ENCODE data around the gene IL3. TPM values are rescaled to one million over a fixed set of nuclear protein-coding genes. Genes with fewer than 3 reads are reported as not detected.

The IL3 gene
- total RNA-seq, 3 donors from 2014 or later (not counting 1 experiment from before 2014, with no cell fraction given) = not detected

DNA sequence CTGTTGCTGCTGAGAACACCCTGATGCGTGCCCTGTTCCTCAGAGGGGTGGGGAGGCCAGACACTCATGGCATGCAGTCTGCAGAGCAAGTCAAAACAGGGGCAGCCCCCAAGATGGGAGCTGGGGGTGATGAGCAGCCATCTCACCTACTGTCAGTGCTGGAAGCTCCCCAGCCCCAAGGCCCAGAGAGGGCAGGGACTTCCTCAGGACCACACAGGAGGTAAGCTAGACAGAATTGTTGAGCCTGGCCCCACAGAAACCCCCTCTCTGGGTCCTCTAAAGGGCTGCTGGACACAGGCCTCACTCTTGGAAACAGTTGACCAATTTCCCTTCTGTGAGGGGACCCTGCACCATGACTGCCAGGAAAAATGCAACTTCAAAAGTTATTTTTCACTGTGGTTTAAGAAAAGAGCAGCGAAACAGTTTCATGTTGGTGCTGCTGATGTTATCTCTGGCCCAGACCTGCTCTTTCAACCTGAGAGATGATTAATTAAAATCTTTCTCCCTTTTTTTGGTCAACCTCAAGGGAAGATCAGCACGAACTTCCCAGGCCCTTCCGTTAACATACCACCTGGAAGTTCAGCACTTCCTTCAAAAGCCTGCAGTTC, 22.7 kb downstream of the IL3 start:
- intact Hi-C loops (cut with micrococcal nuclease) = no loop called here
- ATAC-seq (no peak), DNase-seq (no peak)
- no peaks in the 10 kb centered on the region for H3K9me3 ChIP-seq (ENCODE audit: control insufficient read depth, insufficient read depth, low read length)
- WGBS (ENCODE audit: insufficient coverage) = 62% methylated on average over 2 of the region's 4 CpGs
- no peaks in the 10 kb centered on the region for H3K27me3 ChIP-seq (ENCODE audit: control insufficient read depth, insufficient read depth, low read length)
- Mint-ChIP-seq H3K4me3 (no peak overlapping the region), H3K9me3 (no peaks in the 10 kb centered on the region), H3K27ac (no peak overlapping the region), H3K36me3 (no peaks in the 10 kb centered on the region), H3K27me3 (ENCODE audit: low read depth in 2 of 2) (no peaks in the 10 kb centered on the region), H3K4me1 (peaks cover 7 to 9% of the 10 kb centered on the region in 2 donors)
- no peak overlapping the region for H3K4me3 ChIP-seq (ENCODE audit: low read length)
- no peaks in the 10 kb centered on the region for H3K36me3 ChIP-seq (ENCODE audit: control insufficient read depth, insufficient read depth, low read length)
- H3K4me1 ChIP-seq (ENCODE audit: control insufficient read depth, insufficient read depth, low read length) = peaks cover 9% of the 10 kb centered on the region
- no peak overlapping the region for H3K27ac ChIP-seq (ENCODE audit: low read length)
- TF ChIP-seq, protein P1, sequence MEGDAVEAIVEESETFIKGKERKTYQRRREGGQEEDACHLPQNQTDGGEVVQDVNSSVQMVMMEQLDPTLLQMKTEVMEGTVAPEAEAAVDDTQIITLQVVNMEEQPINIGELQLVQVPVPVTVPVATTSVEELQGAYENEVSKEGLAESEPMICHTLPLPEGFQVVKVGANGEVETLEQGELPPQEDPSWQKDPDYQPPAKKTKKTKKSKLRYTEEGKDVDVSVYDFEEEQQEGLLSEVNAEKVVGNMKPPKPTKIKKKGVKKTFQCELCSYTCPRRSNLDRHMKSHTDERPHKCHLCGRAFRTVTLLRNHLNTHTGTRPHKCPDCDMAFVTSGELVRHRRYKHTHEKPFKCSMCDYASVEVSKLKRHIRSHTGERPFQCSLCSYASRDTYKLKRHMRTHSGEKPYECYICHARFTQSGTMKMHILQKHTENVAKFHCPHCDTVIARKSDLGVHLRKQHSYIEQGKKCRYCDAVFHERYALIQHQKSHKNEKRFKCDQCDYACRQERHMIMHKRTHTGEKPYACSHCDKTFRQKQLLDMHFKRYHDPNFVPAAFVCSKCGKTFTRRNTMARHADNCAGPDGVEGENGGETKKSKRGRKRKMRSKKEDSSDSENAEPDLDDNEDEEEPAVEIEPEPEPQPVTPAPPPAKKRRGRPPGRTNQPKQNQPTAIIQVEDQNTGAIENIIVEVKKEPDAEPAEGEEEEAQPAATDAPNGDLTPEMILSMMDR (IDR thresholded peaks at IDR 0.05) = no peak

DNA sequence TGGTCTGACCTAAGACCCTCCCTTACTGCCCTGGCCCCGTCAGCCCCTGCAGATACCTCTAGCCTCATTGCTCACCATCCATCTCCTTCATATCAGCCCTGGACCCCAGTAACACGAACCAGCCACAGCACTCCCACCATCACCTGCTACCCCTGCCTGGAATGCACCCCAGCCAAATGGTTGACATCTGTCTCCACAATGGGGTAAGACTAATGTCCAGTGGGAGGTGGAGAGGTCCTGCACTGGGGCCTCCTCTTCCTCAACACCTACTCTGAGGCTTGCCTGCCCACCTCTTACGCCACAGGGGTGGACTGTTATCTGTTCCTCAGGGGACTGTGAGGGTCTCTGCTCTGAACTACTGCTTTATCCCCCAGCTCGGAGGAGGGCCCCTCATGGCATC, 25.2 kb downstream of the IL3 start:
- ATAC-seq (no peak), DNase-seq (no peak)
- 98% methylated on average over 4 of the region's 4 CpGs for WGBS (ENCODE audit: insufficient coverage)
- Histone ChIP-seq H3K36me3 (ENCODE audit: control insufficient read depth, insufficient read depth, low read length) (no peaks in the 10 kb centered on the region), H3K27me3 (ENCODE audit: control insufficient read depth, insufficient read depth, low read length) (no peaks in the 10 kb centered on the region), H3K4me3 (ENCODE audit: low read length) (no peak overlapping the region), H3K27ac (ENCODE audit: low read length) (no peak overlapping the region), H3K9me3 (ENCODE audit: control insufficient read depth, insufficient read depth, low read length) (no peaks in the 10 kb centered on the region), H3K4me1 (ENCODE audit: control insufficient read depth, insufficient read depth, low read length) (peaks cover 9% of the 10 kb centered on the region)
- intact Hi-C loops (cut with micrococcal nuclease) = no loop called here
- H3K36me3 Mint-ChIP-seq = no peaks in the 10 kb centered on the region
- peak overlapping the region in 1 of 2 donors; percentile 8 for H3K27ac Mint-ChIP-seq
- H3K4me3 Mint-ChIP-seq = no peak overlapping the region
- no peaks in the 10 kb centered on the region for H3K9me3 Mint-ChIP-seq
- no peaks in the 10 kb centered on the region for H3K27me3 Mint-ChIP-seq (ENCODE audit: low read depth in 2 of 2)
- TF ChIP-seq, protein P1 (IDR thresholded peaks at IDR 0.05) = no peak
- peaks cover 11 to 22% of the 10 kb centered on the region in 2 donors for H3K4me1 Mint-ChIP-seq

DNA sequence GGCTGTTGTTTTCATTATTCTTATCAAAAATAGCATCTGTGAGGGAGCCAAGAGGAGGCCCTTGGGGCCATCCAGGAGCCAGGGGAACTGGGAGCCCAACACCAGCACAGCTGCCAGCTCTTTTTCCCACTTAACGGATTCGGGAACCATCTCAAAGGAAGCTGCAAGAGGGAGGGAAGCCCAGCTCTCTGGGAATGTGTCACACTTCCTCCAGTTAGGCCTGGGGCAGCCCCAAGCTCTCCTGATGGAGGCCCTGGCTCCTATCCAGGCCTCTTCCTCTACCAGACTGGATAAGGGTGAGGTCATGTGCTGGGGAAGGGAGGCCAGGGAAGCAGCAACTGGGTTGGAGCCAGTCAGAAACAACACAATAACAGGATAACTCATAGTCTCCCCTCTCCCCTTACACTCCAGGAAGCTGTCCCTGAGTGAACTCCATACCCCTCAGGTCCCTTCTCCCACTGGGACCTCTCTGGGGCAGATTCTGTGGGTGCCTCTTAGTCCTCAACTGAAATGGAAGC, 25.9 kb downstream of the IL3 start:
- Histone ChIP-seq H3K4me3 (ENCODE audit: low read length) (no peak overlapping the region), H3K27ac (ENCODE audit: low read length) (no peak overlapping the region), H3K4me1 (ENCODE audit: control insufficient read depth, insufficient read depth, low read length) (peaks cover 9% of the 10 kb centered on the region), H3K36me3 (ENCODE audit: control insufficient read depth, insufficient read depth, low read length) (no peaks in the 10 kb centered on the region), H3K9me3 (ENCODE audit: control insufficient read depth, insufficient read depth, low read length) (no peaks in the 10 kb centered on the region), H3K27me3 (ENCODE audit: control insufficient read depth, insufficient read depth, low read length) (no peaks in the 10 kb centered on the region)
- no peaks in the 10 kb centered on the region for H3K27me3 Mint-ChIP-seq (ENCODE audit: low read depth in 2 of 2)
- H3K27ac Mint-ChIP-seq = no peak overlapping the region
- DNase-seq (no peak), ATAC-seq (no peak)
- H3K4me3 Mint-ChIP-seq = no peak overlapping the region
- H3K9me3 Mint-ChIP-seq = no peaks in the 10 kb centered on the region
- intact Hi-C loops (cut with micrococcal nuclease) = no loop called here
- 88% methylated on average over 2 of the region's 2 CpGs for WGBS (ENCODE audit: insufficient coverage)
- TF ChIP-seq, protein P1 (IDR thresholded peaks at IDR 0.05) = no peak
- no peaks in the 10 kb centered on the region for H3K36me3 Mint-ChIP-seq
- H3K4me1 Mint-ChIP-seq = peaks cover 11 to 22% of the 10 kb centered on the region in 2 donors

DNA sequence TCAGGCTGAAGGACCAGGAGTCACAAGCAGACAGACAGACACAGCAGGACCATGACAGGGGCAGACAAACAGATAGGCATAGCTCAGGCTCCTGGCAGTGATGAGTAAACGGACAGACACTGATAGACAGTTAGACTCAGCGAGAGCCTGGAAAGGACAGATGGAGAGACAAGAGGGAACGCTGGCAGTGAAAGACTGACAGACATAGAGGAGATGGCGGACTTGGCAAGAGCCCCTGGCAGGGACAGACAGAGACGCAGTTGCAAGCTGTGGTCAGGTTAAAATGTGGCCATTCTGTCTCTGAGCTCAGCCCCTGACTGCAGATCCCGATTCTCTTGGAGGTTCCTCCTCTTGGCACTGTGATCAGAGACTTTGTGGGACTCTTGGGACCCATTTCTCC, 26.7 kb downstream of the IL3 start:
- Mint-ChIP-seq H3K36me3 (no peaks in the 10 kb centered on the region), H3K4me1 (peaks cover 11 to 22% of the 10 kb centered on the region in 2 donors), H3K27me3 (ENCODE audit: low read depth in 2 of 2) (no peaks in the 10 kb centered on the region), H3K27ac (no peak overlapping the region), H3K9me3 (no peaks in the 10 kb centered on the region), H3K4me3 (no peak overlapping the region)
- WGBS (ENCODE audit: insufficient coverage) = 96% methylated on average over 6 of the region's 6 CpGs
- H3K36me3 ChIP-seq (ENCODE audit: control insufficient read depth, insufficient read depth, low read length) = no peaks in the 10 kb centered on the region
- TF ChIP-seq, protein P1 (IDR thresholded peaks at IDR 0.05) = no peak
- peaks cover 9% of the 10 kb centered on the region for H3K4me1 ChIP-seq (ENCODE audit: control insufficient read depth, insufficient read depth, low read length)
- ATAC-seq (no peak), DNase-seq (no peak)
- H3K9me3 ChIP-seq (ENCODE audit: control insufficient read depth, insufficient read depth, low read length) = no peaks in the 10 kb centered on the region
- H3K27me3 ChIP-seq (ENCODE audit: control insufficient read depth, insufficient read depth, low read length) = no peaks in the 10 kb centered on the region
- H3K27ac ChIP-seq (ENCODE audit: low read length) = no peak overlapping the region
- intact Hi-C loops (cut with micrococcal nuclease) = no loop called here
- H3K4me3 ChIP-seq (ENCODE audit: low read length) = no peak overlapping the region
